Thyroid gland (tissue), 4 donors: ENCODE results near the gene BHMT2.

ENCODE experiments used
- CTCF ChIP-seq, 6 experiments: fragments of 200-600 bp in 3 of 6; fragments of 450-650 bp in 3 of 6; sonication (generic) in 3 of 6; IDR thresholded peaks; one replicate each; pipeline ENCODE4 v1.5.1; 2016 to 2019; ENCODE audit warnings: antibody characterized with exemption in 6 of 6, mild to moderate bottlenecking in 2 of 6, inconsistent platforms in 1 of 6, moderate library complexity in 1 of 6
- POLR2A ChIP-seq, 2 donors: fragments of 450-650 bp; IDR thresholded peaks; one replicate each; pipeline ENCODE4 v1.6.1; 2017; ENCODE audit warnings: antibody characterized with exemption in 2 of 2, mild to moderate bottlenecking in 2 of 2, moderate library complexity in 1 of 2

DNA sequence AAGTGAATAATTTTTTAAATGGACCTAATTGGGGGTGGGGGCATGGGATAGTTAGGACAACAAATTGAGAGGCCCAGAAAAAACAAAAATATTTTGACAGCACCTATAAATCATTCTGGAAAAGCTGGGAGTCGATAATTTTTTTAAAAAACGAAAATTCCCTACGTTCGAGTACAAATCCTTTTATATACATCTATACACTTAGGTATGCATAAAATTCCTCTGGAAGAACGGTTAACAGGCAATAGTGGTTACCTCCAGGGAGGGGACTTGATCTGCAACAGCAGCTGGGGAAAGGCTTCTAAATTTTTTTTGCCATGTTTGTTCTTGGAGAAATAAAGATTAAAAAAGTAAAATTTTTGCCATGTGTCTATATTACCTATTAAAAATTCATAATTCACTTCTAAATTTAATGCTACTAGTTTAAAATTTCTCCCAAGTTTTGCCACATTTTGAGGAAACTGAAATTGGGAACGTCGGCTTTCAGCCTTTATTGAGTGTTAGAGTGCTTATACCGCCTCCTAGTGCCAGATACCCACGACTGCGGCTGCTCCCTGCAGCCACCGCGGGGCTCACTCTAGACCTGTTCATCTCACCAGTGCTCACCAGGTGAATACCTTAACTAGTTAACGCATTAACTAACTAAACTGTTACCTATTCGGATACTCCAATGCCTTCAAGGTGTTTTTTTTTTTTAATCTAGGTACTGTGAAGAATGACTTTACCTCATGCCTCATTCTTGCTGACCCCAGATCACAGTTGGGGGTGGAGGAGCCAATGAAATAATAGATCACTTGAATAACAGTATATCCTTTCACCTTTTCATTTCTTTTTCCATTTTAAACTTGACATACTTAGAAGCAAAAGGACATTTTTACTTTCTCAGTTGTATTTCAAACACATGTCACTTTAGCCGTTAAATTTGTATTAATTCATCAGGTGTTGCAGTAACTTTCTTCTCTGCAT, 40.2 kb downstream of the BHMT2 start:
- TF ChIP-seq CTCF (IDR thresholded peaks at IDR 0.05) (no peak), POLR2A (IDR thresholded peaks at IDR 0.05) (no peak)
